Mammary epithelial cell (primary cell): Measurements from ENCODE around the gene NTRK1.
A peak's percentile ranks its signal among the peaks of the same experiment; 100 is the strongest.

Experiments
- CTCF ChIP-seq, 2 donors: IDR thresholded peaks in 1 of 2; conservative IDR thresholded peaks in 1 of 2; 2 replicates each; pipeline ENCODE4 v1.5.1; 2011 to 2012; ENCODE audit warnings: inconsistent platforms in 2 of 2, low read length in 2 of 2, mild to moderate bottlenecking in 2 of 2, control low read depth in 1 of 2, low read depth in 1 of 2; ENCODE audit not compliant: insufficient read depth in 1 of 2; ENCODE audit errors: extremely low read depth in 1 of 2
- EZH2 ChIP-seq: IDR thresholded peaks from 2 replicates; pipeline ENCODE4 v1.6.1; 2012; ENCODE audit warnings: low read length, inconsistent platforms, borderline replicate concordance

GRCh38 chr1:156813750-156814570 is 46.7 kb upstream of the NTRK1 start:
- TF ChIP-seq CTCF (conservative IDR thresholded peaks at IDR 0.05 in 1 of 2, IDR thresholded peaks at IDR 0.05 in 1 of 2; ENCODE audit: extremely low read depth in 1 of 2, insufficient read depth in 1 of 2, low read depth in 1 of 2, low read length in 2 of 2): peak in 1 of 2 donors; percentile 61
- no peak for TF ChIP-seq EZH2
